ENCODE measurements around the gene PLEKHN1.

- TF ChIP-seq POLR2AphosphoS5 (IDR thresholded peaks at IDR 0.05) (peak in 1 of 3 donors; percentile 53), CTCF (IDR thresholded peaks at IDR 0.05) (no peak)
Measured at GRCh38 chr1:1024771-1025699, 58.8 kb downstream of the PLEKHN1 start.
